ENCODE data around the gene UBE2G1.
"Not testable (repeated sequence)": the region's sequence is repeated elsewhere in the genome, so short reads cannot be mapped to it uniquely, and the experiment has no call there.

UBE2G1 gene

GRCh38 chr17:4354206-4354605, 12.3 kb downstream of the UBE2G1 start:
- Histone ChIP-seq H4K20me1 (ENCODE audit: insufficient read depth, low read length) (peaks cover 74% of the 10 kb centered on the region), H3K9me3 (ENCODE audit: insufficient read depth, low read length) (no peaks in the 10 kb centered on the region), H3K79me2 (ENCODE audit: low read length) (peaks cover 86% of the 10 kb centered on the region), H3K36me3 (replicated peaks; ENCODE audit: low read depth, low read length) (no peaks in the 10 kb centered on the region), H3K4me1 (ENCODE audit: low read length) (peaks cover 42% of the 10 kb centered on the region), H3K27me3 (ENCODE audit: low read depth, low read length) (no peaks in the 10 kb centered on the region), H3K9ac (ENCODE audit: low read length) (no peak overlapping the region), H3K27ac (ENCODE audit: low read length) (no peak overlapping the region), H3K4me2 (ENCODE audit: low read length) (no peak overlapping the region), H2AFZ (ENCODE audit: low read depth, low read length) (no peak overlapping the region), H3K4me3 (ENCODE audit: low read length) (no peak overlapping the region)
- no peak for TF ChIP-seq CTCF (IDR thresholded peaks at IDR 0.05; ENCODE audit: low read depth, low read length)
- no peak for TF ChIP-seq EZH2phosphoT487 (IDR thresholded peaks at IDR 0.05; ENCODE audit: low read depth)

GRCh38 chr17:4350214-4350613, 16.3 kb downstream of the UBE2G1 start:
- H3K9me3 ChIP-seq (ENCODE audit: insufficient read depth, low read length); H3K27ac ChIP-seq (ENCODE audit: low read length); H3K27me3 ChIP-seq (ENCODE audit: low read depth, low read length); H2AFZ ChIP-seq (ENCODE audit: low read depth, low read length); H3K9ac ChIP-seq (ENCODE audit: low read length); H3K4me2 ChIP-seq (ENCODE audit: low read length); H3K36me3 ChIP-seq (replicated peaks; ENCODE audit: low read depth, low read length); H3K4me3 ChIP-seq (ENCODE audit: low read length): not testable (repeated sequence)
- Histone ChIP-seq H4K20me1 (ENCODE audit: insufficient read depth, low read length) (peaks cover 73% of the 10 kb centered on the region), H3K79me2 (ENCODE audit: low read length) (peaks cover 83% of the 10 kb centered on the region), H3K4me1 (ENCODE audit: low read length) (peaks cover 41% of the 10 kb centered on the region)

GRCh38 chr17:4345581-4346252, 20.8 kb downstream of the UBE2G1 start:
- Histone ChIP-seq H3K27ac (ENCODE audit: low read length) (no peak overlapping the region), H3K27me3 (ENCODE audit: low read depth, low read length) (no peaks in the 10 kb centered on the region), H2AFZ (ENCODE audit: low read depth, low read length) (no peak overlapping the region), H3K4me1 (ENCODE audit: low read length) (peaks cover 29% of the 10 kb centered on the region), H3K79me2 (ENCODE audit: low read length) (peaks cover 87% of the 10 kb centered on the region), H3K4me3 (ENCODE audit: low read length) (no peak overlapping the region), H3K9me3 (ENCODE audit: insufficient read depth, low read length) (no peaks in the 10 kb centered on the region), H4K20me1 (ENCODE audit: insufficient read depth, low read length) (peaks cover 73% of the 10 kb centered on the region), H3K36me3 (replicated peaks; ENCODE audit: low read depth, low read length) (no peaks in the 10 kb centered on the region), H3K9ac (ENCODE audit: low read length) (no peak overlapping the region), H3K4me2 (ENCODE audit: low read length) (peak overlapping the region; percentile 23)
- TF ChIP-seq CTCF (IDR thresholded peaks at IDR 0.05; ENCODE audit: low read depth, low read length) (no peak), EZH2phosphoT487 (IDR thresholded peaks at IDR 0.05; ENCODE audit: low read depth) (no peak)

- H4K20me1 ChIP-seq (ENCODE audit: insufficient read depth, low read length) = peaks cover 75% of the 10 kb centered on the region
- no peak overlapping the region for H3K4me3 ChIP-seq (ENCODE audit: low read length)
- no peaks in the 10 kb centered on the region for H3K9me3 ChIP-seq (ENCODE audit: insufficient read depth, low read length)
- no peak overlapping the region for H3K9ac ChIP-seq (ENCODE audit: low read length)
- H3K4me2 ChIP-seq (ENCODE audit: low read length) = no peak overlapping the region
- H3K27me3 ChIP-seq (ENCODE audit: low read depth, low read length) = no peaks in the 10 kb centered on the region
- no peak overlapping the region for H3K27ac ChIP-seq (ENCODE audit: low read length)
- no peak overlapping the region for H2AFZ ChIP-seq (ENCODE audit: low read depth, low read length)
- peaks cover 87% of the 10 kb centered on the region for H3K79me2 ChIP-seq (ENCODE audit: low read length)
- peaks cover 37% of the 10 kb centered on the region for H3K4me1 ChIP-seq (ENCODE audit: low read length)
- no peaks in the 10 kb centered on the region for H3K36me3 ChIP-seq (replicated peaks; ENCODE audit: low read depth, low read length)
- TF ChIP-seq CTCF (IDR thresholded peaks at IDR 0.05; ENCODE audit: low read depth, low read length) = no peak
- TF ChIP-seq EZH2phosphoT487 (IDR thresholded peaks at IDR 0.05; ENCODE audit: low read depth) = no peak
Measured at GRCh38 chr17:4344926-4345325, 21.5 kb downstream of the UBE2G1 start.

Data from OCI-LY3 (cell line).